ENCODE data around the gene HCFC1.

The HCFC1 gene

GRCh38 chrX:153938226-153938786 lies 33.3 kb downstream of the HCFC1 start:
- ATAC-seq: no peak

GRCh38 chrX:153937056-153937455 lies 34.6 kb downstream of the HCFC1 start:
- ATAC-seq: no peak

GRCh38 chrX:153935326-153935851 lies 36.2 kb downstream of the HCFC1 start:
- peak in 1 of 2 donors; percentile 1 for ATAC-seq

- ATAC-seq: peak; percentile 91 to 93
Observed at GRCh38 chrX:153934762-153935325, 36.8 kb downstream of the HCFC1 start, which contains the start of gene NAA10. Gene NAA10, minus strand, starts transcription at chrX:153935037. Its CDS starts 133 bp downstream, at chrX:153934904.

- ATAC-seq: peak; percentile 5 to 8
Observed at GRCh38 chrX:153934148-153934761, 37.4 kb downstream of the HCFC1 start.

- ATAC-seq: no peak
Observed at GRCh38 chrX:153933748-153934147, 37.9 kb downstream of the HCFC1 start.

- ATAC-seq: no peak
Observed at GRCh38 chrX:153932220-153932915, 39.2 kb downstream of the HCFC1 start.

GRCh38 chrX:153931748-153932147 lies 39.9 kb downstream of the HCFC1 start:
- no peak for ATAC-seq

- no peak for ATAC-seq
Observed at GRCh38 chrX:153931151-153931550, 40.5 kb downstream of the HCFC1 start.

GRCh38 chrX:153930011-153930910 lies 41.4 kb downstream of the HCFC1 start:
- ATAC-seq: no peak

GRCh38 chrX:153929576-153929975 lies 42.0 kb downstream of the HCFC1 start:
- ATAC-seq: no peak

- no peak for ATAC-seq
Observed at GRCh38 chrX:153928846-153929245, 42.8 kb downstream of the HCFC1 start.

- ATAC-seq: peak; percentile 84
Observed at GRCh38 chrX:153927922-153928760, 43.5 kb downstream of the HCFC1 start.

GRCh38 chrX:153927672-153927921 lies 44.0 kb downstream of the HCFC1 start:
- no peak for ATAC-seq

- ATAC-seq: peak; percentile 40 to 44
Observed at GRCh38 chrX:153926858-153927671, 44.6 kb downstream of the HCFC1 start.

- no peak for ATAC-seq
Observed at GRCh38 chrX:153926552-153926857, 45.1 kb downstream of the HCFC1 start.

GRCh38 chrX:153925739-153926551 lies 45.7 kb downstream of the HCFC1 start, which contains the start of gene ARHGAP4:
Gene ARHGAP4, minus strand, starts transcription at chrX:153926264. Its CDS starts 62 bp downstream, at chrX:153926202.
- ATAC-seq: peak; percentile 3 to 4

GRCh38 chrX:153925387-153925738 lies 46.3 kb downstream of the HCFC1 start:
- no peak for ATAC-seq

- ATAC-seq: no peak
Observed at GRCh38 chrX:153924149-153924861, 47.3 kb downstream of the HCFC1 start.

All from activated CD4-positive, CD25-positive, alpha-beta regulatory T cell treated with anti-CD3 and anti-CD28 coated beads, Interleukin-2, amount 50 U/mL, for 24 hours (primary cell).